Activated CD4-positive, alpha-beta T cell treated with anti-CD3 and anti-CD28 coated beads for 36 hours (primary cell): ENCODE measurements around the gene HIVEP3. TPM values are rescaled to one million over a fixed set of nuclear protein-coding genes. Genes with fewer than 3 reads are reported as not detected.
A peak's percentile ranks its signal among the peaks of the same experiment; 100 is the strongest.

ENCODE experiments used
- ATAC-seq: fragments of 200-7000 bp; cut with Tn5 transposase; one replicate; pipeline ENCODE4 v1.10.0; 2021; ENCODE audit warnings: mild to moderate bottlenecking, moderate library complexity
- CTCF ChIA-PET: fragments of 350-600 bp; sonication (Branson Sonifier 250); formaldehyde crosslinking; loops from one replicate; lab custom pipeline; 2021; ENCODE audit warnings: antibody characterized with exemption; lab: Charles Lee
- POLR2A ChIA-PET: fragments of 350-600 bp; sonication (Branson Sonifier 250); formaldehyde crosslinking; loops from one replicate; lab custom pipeline; 2021; ENCODE audit warnings: antibody characterized with exemption, inconsistent platforms; lab: Charles Lee
- DNase-seq: peaks from one replicate; pipeline ENCODE4 v3.0.0-alpha.2; 2020
- H3K27ac Mint-ChIP-seq: one replicate; pipeline ENCODE4 v1.8.0; 2021; ENCODE audit warnings: mixed read lengths
- H3K27me3 Mint-ChIP-seq: one replicate; pipeline ENCODE4 v1.8.0; 2021; ENCODE audit warnings: mixed read lengths
- H3K36me3 Mint-ChIP-seq: one replicate; pipeline ENCODE4 v1.8.0; 2021; ENCODE audit warnings: low read depth, mixed read lengths
- H3K4me1 Mint-ChIP-seq: one replicate; pipeline ENCODE4 v1.8.0; 2021; ENCODE audit warnings: mixed read lengths
- H3K4me3 Mint-ChIP-seq: one replicate; pipeline ENCODE4 v1.8.0; 2021; ENCODE audit warnings: mild to moderate bottlenecking, moderate library complexity, mixed read lengths
- H3K9me3 Mint-ChIP-seq: one replicate; pipeline ENCODE4 v1.8.0; 2021; ENCODE audit warnings: low read depth, mixed read lengths
- intact Hi-C, 2 experiments: fragments of 100-400 bp; cut with DNase I in 1 of 2; cut with micrococcal nuclease in 1 of 2; formaldehyde crosslinking; loops; one replicate each; pipeline versions ENCODE4 v1.14.2 to v1.15.1; 2022 to 2024; cut with DNase I, micrococcal nuclease
- total RNA-seq, 2 experiments: library from RNA; stranded (reverse); gene quantifications; one replicate each; pipeline ENCODE4 v1.2.3, GENCODE V29; 2021

Gene HIVEP3
- total RNA-seq, 2 experiments from 2014 or later: 29.4 to 39.6 TPM

DNA sequence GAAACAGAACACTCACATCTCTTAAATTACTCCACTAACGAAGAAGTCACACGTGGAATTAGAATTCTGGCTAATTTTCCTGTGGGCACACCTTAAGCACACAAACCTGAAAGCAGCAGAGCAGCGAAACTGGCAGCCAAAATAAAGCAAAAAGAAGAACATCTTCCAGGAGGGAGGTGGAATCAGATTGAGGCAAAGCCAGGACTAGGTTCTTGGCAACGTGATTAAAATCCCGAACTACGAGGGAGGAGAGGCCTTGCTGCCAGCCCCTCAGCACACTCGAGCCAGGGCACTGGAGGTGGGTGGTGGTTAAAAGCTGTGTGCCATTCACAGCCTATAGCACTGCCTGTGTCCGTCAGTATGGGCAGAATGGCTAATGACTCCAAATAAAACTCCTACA lies 58.0 kb downstream of the HIVEP3 start:
- H3K4me1 Mint-ChIP-seq: peaks cover 40% of the 10 kb centered on the region
- DNase-seq: no peak
- H3K27me3 Mint-ChIP-seq: no peaks in the 10 kb centered on the region
- ChIA-PET POLR2A (no interaction called here), CTCF (interaction anchor here (0.7 kb wide), 1 partner anchor 385 kb away, joined by 3 read pairs; no protein-coding TSS in a partner anchor)
- peaks cover 2% of the 10 kb centered on the region for H3K36me3 Mint-ChIP-seq
- intact Hi-C loops: loop anchor here (5.0 kb wide), 1 partner anchor 198 kb away; no protein-coding TSS in a partner anchor
- H3K27ac Mint-ChIP-seq: no peak overlapping the region
- ATAC-seq: no peak
- no peaks in the 10 kb centered on the region for H3K9me3 Mint-ChIP-seq
- H3K4me3 Mint-ChIP-seq: no peak overlapping the region

DNA sequence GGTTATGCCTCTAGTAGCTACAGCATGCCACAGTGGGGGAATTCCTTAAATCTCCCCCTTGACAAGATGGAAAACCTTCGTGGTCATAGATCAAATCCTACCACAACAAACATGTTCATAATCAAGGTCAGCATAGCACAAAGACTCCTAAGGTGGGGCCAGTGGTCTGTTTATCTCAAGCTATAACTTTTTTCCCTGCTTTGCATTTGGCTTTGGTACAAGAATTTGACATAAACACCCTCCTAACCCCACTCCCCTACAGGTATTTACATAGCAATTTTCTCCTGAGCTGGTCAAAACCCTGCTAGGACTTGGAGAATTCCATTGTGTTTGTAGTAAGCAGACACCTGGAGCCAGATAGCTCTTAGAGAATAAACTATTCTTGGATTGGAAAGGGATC lies 58.5 kb downstream of the HIVEP3 start:
- Mint-ChIP-seq H3K36me3 (peaks cover 2% of the 10 kb centered on the region), H3K4me3 (no peak overlapping the region), H3K27me3 (no peaks in the 10 kb centered on the region), H3K9me3 (no peaks in the 10 kb centered on the region), H3K4me1 (peaks cover 40% of the 10 kb centered on the region), H3K27ac (no peak overlapping the region)
- CTCF ChIA-PET: interaction anchor here (0.7 kb wide), 1 partner anchor 384 kb away, joined by 3 read pairs; no protein-coding TSS in a partner anchor
- DNase-seq (no peak), ATAC-seq (no peak)
- intact Hi-C loops: loop anchor here (5.0 kb wide), 1 partner anchor 198 kb away; no protein-coding TSS in a partner anchor
- POLR2A ChIA-PET: no interaction called here

GRCh38 chr1:41859686-41860085 lies 59.0 kb downstream of the HIVEP3 start:
- H3K36me3 Mint-ChIP-seq: peaks cover 2% of the 10 kb centered on the region
- H3K4me3 Mint-ChIP-seq: no peak overlapping the region
- ATAC-seq (no peak), DNase-seq (no peak)
- H3K4me1 Mint-ChIP-seq: peaks cover 40% of the 10 kb centered on the region
- ChIA-PET CTCF (no interaction called here), POLR2A (no interaction called here)
- no peaks in the 10 kb centered on the region for H3K9me3 Mint-ChIP-seq
- H3K27ac Mint-ChIP-seq: no peak overlapping the region
- intact Hi-C loops: loop anchor here (5.0 kb wide), 1 partner anchor 197 kb away; no protein-coding TSS in a partner anchor
- no peaks in the 10 kb centered on the region for H3K27me3 Mint-ChIP-seq

- no peaks in the 10 kb centered on the region for H3K36me3 Mint-ChIP-seq
- no peak overlapping the region for H3K27ac Mint-ChIP-seq
- H3K4me3 Mint-ChIP-seq: no peak overlapping the region
- H3K9me3 Mint-ChIP-seq: no peaks in the 10 kb centered on the region
- H3K4me1 Mint-ChIP-seq: peaks cover 17% of the 10 kb centered on the region
- ChIA-PET CTCF (interaction anchor here (0.7 kb wide), 1 partner anchor 262 kb away, joined by 3 read pairs; no protein-coding TSS in a partner anchor), POLR2A (no interaction called here)
- no peaks in the 10 kb centered on the region for H3K27me3 Mint-ChIP-seq
- no peak for ATAC-seq
- DNase-seq: no peak
- intact Hi-C loops: no loop called here
Observed at GRCh38 chr1:41856944-41857285, 61.8 kb downstream of the HIVEP3 start.

- peaks cover 15% of the 10 kb centered on the region for H3K4me1 Mint-ChIP-seq
- H3K27ac Mint-ChIP-seq: no peak overlapping the region
- H3K4me3 Mint-ChIP-seq: no peak overlapping the region
- ChIA-PET POLR2A (interaction anchor here (0.5 kb wide), 1 partner anchor 81 kb away, joined by 3 read pairs; no protein-coding TSS in a partner anchor), CTCF (no interaction called here)
- DNase-seq (no peak), ATAC-seq (no peak)
- H3K9me3 Mint-ChIP-seq: no peaks in the 10 kb centered on the region
- no peaks in the 10 kb centered on the region for H3K27me3 Mint-ChIP-seq
- intact Hi-C loops: no loop called here
- H3K36me3 Mint-ChIP-seq: no peaks in the 10 kb centered on the region
Observed at GRCh38 chr1:41856151-41856943, 62.4 kb downstream of the HIVEP3 start.

- intact Hi-C loops: no loop called here
- CTCF ChIA-PET: no interaction called here
- H3K4me1 Mint-ChIP-seq: peaks cover 15% of the 10 kb centered on the region
- H3K27me3 Mint-ChIP-seq: no peaks in the 10 kb centered on the region
- DNase-seq (no peak), ATAC-seq (no peak)
- no peak overlapping the region for H3K4me3 Mint-ChIP-seq
- no peaks in the 10 kb centered on the region for H3K36me3 Mint-ChIP-seq
- no peak overlapping the region for H3K27ac Mint-ChIP-seq
- no peaks in the 10 kb centered on the region for H3K9me3 Mint-ChIP-seq
- POLR2A ChIA-PET: interaction anchor here (0.5 kb wide), 1 partner anchor 81 kb away, joined by 3 read pairs; no protein-coding TSS in a partner anchor
Observed at GRCh38 chr1:41855713-41856112, 63.0 kb downstream of the HIVEP3 start.

DNA sequence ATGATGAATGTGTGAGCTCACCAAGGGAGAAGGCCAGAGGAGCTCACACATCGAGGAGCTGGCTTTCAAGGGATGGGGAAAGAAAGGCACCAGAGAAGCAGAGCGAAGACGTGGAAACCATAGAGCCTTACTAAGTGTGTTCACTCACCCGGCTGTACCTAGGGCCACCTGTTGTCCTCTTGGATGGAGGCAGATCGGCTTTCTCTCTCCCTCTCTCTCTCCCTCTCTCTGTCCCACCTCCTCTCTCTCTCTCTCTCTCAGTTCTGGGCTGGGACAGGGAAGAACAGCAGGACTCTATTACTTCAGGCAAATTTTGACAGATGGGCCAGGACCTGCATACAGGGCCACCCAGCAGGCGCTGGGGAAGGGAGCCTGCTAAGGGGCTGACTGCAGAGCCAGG lies 64.8 kb downstream of the HIVEP3 start:
- no peak for DNase-seq
- Mint-ChIP-seq H3K36me3 (no peaks in the 10 kb centered on the region), H3K27ac (no peak overlapping the region), H3K27me3 (no peaks in the 10 kb centered on the region), H3K4me3 (no peak overlapping the region), H3K4me1 (peaks cover 12% of the 10 kb centered on the region), H3K9me3 (no peaks in the 10 kb centered on the region)
- intact Hi-C loops: no loop called here
- POLR2A ChIA-PET: interaction anchor here (0.5 kb wide), 1 partner anchor 53 kb away, joined by 6 read pairs; no protein-coding TSS in a partner anchor
- CTCF ChIA-PET: interaction anchor here (0.6 to 1.1 kb wide), 3 partner anchors 10 to 280 kb away, joined by 3 read pairs; no protein-coding TSS in a partner anchor
- no peak for ATAC-seq

GRCh38 chr1:41852091-41852490 lies 66.6 kb downstream of the HIVEP3 start:
- Mint-ChIP-seq H3K4me1 (peaks cover 12% of the 10 kb centered on the region), H3K9me3 (no peaks in the 10 kb centered on the region), H3K27me3 (no peaks in the 10 kb centered on the region), H3K27ac (no peak overlapping the region), H3K4me3 (no peak overlapping the region), H3K36me3 (no peaks in the 10 kb centered on the region)
- ATAC-seq (no peak), DNase-seq (no peak)
- CTCF ChIA-PET: interaction anchor here (0.6 kb wide), 1 partner anchor 55 kb away, joined by 3 read pairs; no protein-coding TSS in a partner anchor
- intact Hi-C loops: no loop called here
- POLR2A ChIA-PET: interaction anchor here (0.6 kb wide), 1 partner anchor 1225 kb away, joined by 4 read pairs; no protein-coding TSS in a partner anchor

- H3K36me3 Mint-ChIP-seq: no peaks in the 10 kb centered on the region
- H3K27me3 Mint-ChIP-seq: no peaks in the 10 kb centered on the region
- intact Hi-C loops: no loop called here
- no peak overlapping the region for H3K27ac Mint-ChIP-seq
- no peak for DNase-seq
- no peak overlapping the region for H3K4me3 Mint-ChIP-seq
- ATAC-seq: no peak
- POLR2A ChIA-PET: interaction anchor here (0.6 kb wide), 1 partner anchor 1224 kb away, joined by 4 read pairs; no protein-coding TSS in a partner anchor
- CTCF ChIA-PET: no interaction called here
- H3K9me3 Mint-ChIP-seq: no peaks in the 10 kb centered on the region
- peaks cover 17% of the 10 kb centered on the region for H3K4me1 Mint-ChIP-seq
Observed at GRCh38 chr1:41851589-41851988, 67.1 kb downstream of the HIVEP3 start.

DNA sequence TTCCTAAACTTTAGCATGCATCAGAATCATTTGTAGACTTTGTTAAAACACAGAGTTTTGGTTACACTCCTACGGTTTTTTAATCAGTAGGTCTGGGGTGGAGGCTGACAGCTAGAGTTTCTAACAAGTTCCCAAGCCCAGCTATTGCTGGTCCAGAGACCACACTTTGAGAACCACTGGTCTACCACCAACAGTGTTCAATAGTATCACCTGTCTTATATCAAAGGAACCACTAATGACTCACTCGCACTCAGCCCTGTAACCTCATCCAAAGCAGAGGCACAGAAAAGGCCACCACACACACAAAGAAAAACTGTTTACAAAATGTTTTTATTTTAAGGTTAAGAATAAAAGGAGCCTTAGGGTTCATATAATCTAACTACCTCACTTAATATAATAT lies 68.7 kb downstream of the HIVEP3 start:
- ChIA-PET CTCF (interaction anchor here (0.6 kb wide), 1 partner anchor 31 kb away, joined by 3 read pairs; no protein-coding TSS in a partner anchor), POLR2A (no interaction called here)
- ATAC-seq (peak; percentile 95), DNase-seq (peak; percentile 38)
- H3K4me1 Mint-ChIP-seq: peaks cover 23% of the 10 kb centered on the region
- no peak overlapping the region for H3K27ac Mint-ChIP-seq
- no peak overlapping the region for H3K4me3 Mint-ChIP-seq
- H3K36me3 Mint-ChIP-seq: no peaks in the 10 kb centered on the region
- H3K9me3 Mint-ChIP-seq: no peaks in the 10 kb centered on the region
- no peaks in the 10 kb centered on the region for H3K27me3 Mint-ChIP-seq
- intact Hi-C loops: no loop called here

- DNase-seq: no peak
- Mint-ChIP-seq H3K9me3 (no peaks in the 10 kb centered on the region), H3K4me3 (no peak overlapping the region), H3K36me3 (no peaks in the 10 kb centered on the region), H3K27me3 (no peaks in the 10 kb centered on the region), H3K4me1 (peaks cover 25% of the 10 kb centered on the region), H3K27ac (no peak overlapping the region)
- ChIA-PET CTCF (no interaction called here), POLR2A (no interaction called here)
- intact Hi-C loops: no loop called here
- no peak for ATAC-seq
Observed at GRCh38 chr1:41849211-41849759, 69.4 kb downstream of the HIVEP3 start.
